ENCODE results near the gene MYH15. TPM values are rescaled to one million over a fixed set of nuclear protein-coding genes. Genes with fewer than 3 reads are reported as not detected.

The MYH15 gene
- total and polyA plus RNA-seq, 2 of the 8 experiments (the other 6 are each of a cell fraction or from before 2014, with no cell fraction given) = under 0.01 TPM; not detected in 1

GRCh38 chr3:108354562-108354961, 155.8 kb downstream of the MYH15 start (continued):
- TF ChIP-seq CHD7 (IDR thresholded peaks at IDR 0.05; ENCODE audit: insufficient replicate concordance, low read length) = no peak
- no peak for TF ChIP-seq ZNF274 (IDR thresholded peaks at IDR 0.05; ENCODE audit: borderline replicate concordance, extremely low read depth, low read length)
- no peak for TF ChIP-seq RFX5 (IDR thresholded peaks at IDR 0.05; ENCODE audit: borderline replicate concordance, low read depth, low read length)
